Upper lobe of right lung (tissue), 1 donor: Measurements from ENCODE around the gene SPSB3. TPM values are rescaled to one million over a fixed set of nuclear protein-coding genes. Genes with fewer than 3 reads are reported as not detected.

Source experiments
- ATAC-seq: fragments of 200-7000 bp; cut with Tn5 transposase; one replicate; pipeline ENCODE4 v1.9.1; 2020; ENCODE audit warnings: mild to moderate bottlenecking, moderate library complexity
- DNase-seq: peaks from one replicate; pipeline ENCODE4 v3.0.0-alpha.2; 2020
- H3K27ac ChIP-seq: fragments of 200-600 bp; one replicate; pipeline ENCODE4 v1.8.0; 2022
- H3K27me3 ChIP-seq: fragments of 200-600 bp; one replicate; pipeline ENCODE4 v1.8.0; 2022; ENCODE audit warnings: mild to moderate bottlenecking
- H3K36me3 ChIP-seq: fragments of 200-600 bp; one replicate; pipeline ENCODE4 v1.8.0; 2022
- H3K4me1 ChIP-seq: fragments of 200-600 bp; one replicate; pipeline ENCODE4 v1.8.0; 2022
- H3K4me3 ChIP-seq: fragments of 200-600 bp; one replicate; pipeline ENCODE4 v1.8.0; 2022; ENCODE audit warnings: mild to moderate bottlenecking
- H3K9me3 ChIP-seq: fragments of 200-600 bp; one replicate; pipeline ENCODE4 v1.8.0; 2022
- intact Hi-C: fragments of 100-400 bp; cut with DNase I; formaldehyde crosslinking; loops from one replicate; pipeline ENCODE4 v1.11.0; 2022
- total RNA-seq: library from RNA; stranded (reverse); fragmentation: NEBNext Ultra II Directional; extraction: Animal tissue kit (Norgen Biotek cat#: 25700); gene quantifications from one replicate; pipeline ENCODE4 v1.2.1, GENCODE V29; 2021
- TF ChIP-seq, protein P1 (sequence below): fragments of 200-600 bp; IDR thresholded peaks from one replicate; pipeline ENCODE4 v1.8.0; 2022; ENCODE audit warnings: antibody characterized with exemption
- donor health status: DM: no; HTN: yes; CAD: no; lungs with severe emphysema.

SPSB3 gene
- total RNA-seq, 1 donor from 2014 or later = 43.0 TPM

DNA sequence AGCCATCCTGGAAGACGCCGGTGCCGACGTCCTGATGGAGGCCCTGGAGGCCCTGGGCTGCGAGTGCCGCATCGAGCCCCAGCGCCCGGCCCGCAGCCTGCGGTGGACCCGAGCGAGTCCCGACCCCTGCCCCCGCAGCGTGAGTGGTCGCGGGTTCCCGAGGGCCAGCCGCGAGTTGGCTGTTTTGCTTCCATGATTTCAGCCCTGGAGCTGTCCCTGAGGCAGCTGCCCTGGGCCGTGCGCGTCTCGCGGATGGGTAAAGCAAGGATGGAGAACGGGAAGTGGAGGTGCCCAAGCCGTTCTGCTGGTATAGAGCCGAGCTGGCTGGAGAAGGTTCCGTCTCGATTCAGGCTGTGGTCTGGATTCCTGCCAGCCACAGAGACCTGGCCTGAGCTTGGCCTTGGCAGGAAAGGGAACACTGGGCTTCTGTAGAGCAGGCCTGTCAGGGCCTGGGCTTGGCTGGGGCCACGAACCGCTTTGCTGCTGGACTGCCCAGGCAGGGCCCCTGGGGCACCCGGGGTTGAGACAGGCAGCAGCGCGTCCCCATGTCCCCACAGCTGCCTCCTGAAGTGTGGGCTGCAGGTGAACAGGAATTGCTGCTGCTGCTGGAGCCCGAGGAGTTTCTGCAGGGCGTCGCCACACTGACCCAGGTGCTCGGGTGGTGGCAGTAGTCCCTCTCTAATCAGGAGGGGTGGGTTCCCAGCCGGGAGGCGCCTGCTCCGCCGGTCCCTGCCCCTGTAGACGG is 8.5 kb downstream of the SPSB3 start:
- TF ChIP-seq, protein P1, sequence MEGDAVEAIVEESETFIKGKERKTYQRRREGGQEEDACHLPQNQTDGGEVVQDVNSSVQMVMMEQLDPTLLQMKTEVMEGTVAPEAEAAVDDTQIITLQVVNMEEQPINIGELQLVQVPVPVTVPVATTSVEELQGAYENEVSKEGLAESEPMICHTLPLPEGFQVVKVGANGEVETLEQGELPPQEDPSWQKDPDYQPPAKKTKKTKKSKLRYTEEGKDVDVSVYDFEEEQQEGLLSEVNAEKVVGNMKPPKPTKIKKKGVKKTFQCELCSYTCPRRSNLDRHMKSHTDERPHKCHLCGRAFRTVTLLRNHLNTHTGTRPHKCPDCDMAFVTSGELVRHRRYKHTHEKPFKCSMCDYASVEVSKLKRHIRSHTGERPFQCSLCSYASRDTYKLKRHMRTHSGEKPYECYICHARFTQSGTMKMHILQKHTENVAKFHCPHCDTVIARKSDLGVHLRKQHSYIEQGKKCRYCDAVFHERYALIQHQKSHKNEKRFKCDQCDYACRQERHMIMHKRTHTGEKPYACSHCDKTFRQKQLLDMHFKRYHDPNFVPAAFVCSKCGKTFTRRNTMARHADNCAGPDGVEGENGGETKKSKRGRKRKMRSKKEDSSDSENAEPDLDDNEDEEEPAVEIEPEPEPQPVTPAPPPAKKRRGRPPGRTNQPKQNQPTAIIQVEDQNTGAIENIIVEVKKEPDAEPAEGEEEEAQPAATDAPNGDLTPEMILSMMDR = no peak
- H3K4me1 ChIP-seq = peaks cover 29% of the 10 kb centered on the region
- ATAC-seq (no peak), DNase-seq (no peak)
- H3K27ac ChIP-seq = peak overlapping the region; percentile 93
- H3K9me3 ChIP-seq = no peaks in the 10 kb centered on the region
- H3K36me3 ChIP-seq = peaks cover 22% of the 10 kb centered on the region
- no peaks in the 10 kb centered on the region for H3K27me3 ChIP-seq
- peak overlapping the region; percentile 90 for H3K4me3 ChIP-seq
- intact Hi-C loops = no loop called here

DNA sequence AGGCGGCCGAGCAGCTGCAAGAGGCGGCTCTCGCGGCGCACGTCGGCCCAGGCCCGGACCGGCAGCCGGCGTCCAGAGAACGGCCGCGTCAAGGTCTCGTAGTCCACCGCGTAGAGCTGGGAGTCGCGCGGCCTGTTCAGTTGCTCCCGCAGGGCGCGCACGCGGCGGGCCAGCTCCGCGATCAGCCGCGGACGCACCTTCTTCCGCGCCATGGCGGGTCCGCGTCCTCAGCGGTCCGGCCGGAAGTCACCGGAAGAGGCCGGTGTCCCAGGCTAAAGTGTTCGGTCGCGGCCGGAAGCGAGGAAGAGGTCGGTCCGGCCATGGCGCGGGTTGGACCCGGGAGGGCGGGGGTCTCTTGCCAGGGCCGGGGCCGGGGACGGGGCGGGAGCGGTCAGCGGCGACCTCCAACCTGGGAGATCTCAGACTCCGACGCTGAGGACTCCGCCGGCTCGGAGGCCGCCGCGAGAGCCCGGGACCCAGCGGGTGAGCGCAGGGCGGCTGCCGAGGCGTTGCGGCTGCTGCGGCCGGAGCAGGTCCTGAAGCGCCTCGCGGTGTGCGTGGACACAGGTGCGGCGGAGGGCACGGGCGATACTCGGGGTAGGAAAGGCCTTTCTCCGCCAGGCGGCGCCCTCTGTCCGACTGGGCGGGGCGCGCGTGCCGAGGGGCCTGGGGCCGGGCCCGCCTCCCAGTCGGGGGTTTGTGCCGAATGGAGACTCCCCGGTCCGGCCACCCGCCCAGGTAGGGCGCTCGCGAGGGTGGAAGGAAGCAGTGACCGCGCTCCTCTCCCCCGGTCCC is 9.3 kb downstream of the SPSB3 start, which contains the start of gene MRPS34:
Gene MRPS34, minus strand, starts transcription at position 227 of the 795 bp plus-strand sequence. Its CDS starts 15 bp downstream, at position 212.
- TF ChIP-seq, protein P1 = peak; percentile 76
- Histone ChIP-seq H3K36me3 (peaks cover 19% of the 10 kb centered on the region), H3K4me1 (peaks cover 29% of the 10 kb centered on the region), H3K9me3 (no peaks in the 10 kb centered on the region), H3K27me3 (no peaks in the 10 kb centered on the region), H3K27ac (peak within 1 kb of the TSS; percentile 93), H3K4me3 (peak within 1 kb of the TSS; percentile 90)
- ATAC-seq (peak; percentile 83), DNase-seq (peak; percentile 92)
- intact Hi-C loops = no loop called here

DNA sequence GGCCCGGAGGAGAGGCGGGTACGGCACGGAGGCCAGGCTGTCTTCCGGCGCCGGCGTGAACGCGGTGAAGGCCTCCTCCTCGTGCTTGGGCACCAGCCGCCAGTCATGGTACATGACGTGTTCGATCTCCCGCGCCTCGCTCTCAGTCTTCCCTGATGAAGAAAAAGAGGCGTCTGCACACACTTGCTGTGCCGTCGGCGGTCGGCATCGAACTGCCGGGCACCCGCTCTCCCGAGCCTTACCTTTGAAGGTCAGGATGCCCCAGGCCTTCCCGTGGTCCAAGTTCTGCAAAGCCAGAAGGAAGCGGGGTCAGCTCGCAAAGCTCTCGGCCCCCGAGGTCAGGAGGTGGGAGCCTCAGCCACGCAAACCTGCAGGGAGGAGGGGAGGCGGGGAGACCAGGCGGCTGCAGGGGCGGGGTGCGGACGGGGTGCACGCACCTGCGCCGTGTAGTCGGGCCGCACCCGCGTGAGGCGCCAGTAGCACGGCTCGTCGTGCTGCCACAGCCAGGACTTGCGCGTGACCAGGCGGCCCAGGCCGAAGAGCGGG is 9.9 kb downstream of the SPSB3 start, which contains the start of gene EME2:
Gene EME2, plus strand, starts transcription at position 449 of the 546 bp plus-strand sequence. CDS start 418 bp downstream, outside the sequence.
- Histone ChIP-seq H3K9me3 (no peaks in the 10 kb centered on the region), H3K27ac (peak within 1 kb of the TSS; percentile 93), H3K4me1 (peaks cover 29% of the 10 kb centered on the region), H3K27me3 (no peaks in the 10 kb centered on the region), H3K4me3 (peak within 1 kb of the TSS; percentile 90), H3K36me3 (peaks cover 16% of the 10 kb centered on the region)
- DNase-seq = no peak
- intact Hi-C loops = no loop called here
- peak; percentile 1 for ATAC-seq
- TF ChIP-seq, protein P1 = no peak

DNA sequence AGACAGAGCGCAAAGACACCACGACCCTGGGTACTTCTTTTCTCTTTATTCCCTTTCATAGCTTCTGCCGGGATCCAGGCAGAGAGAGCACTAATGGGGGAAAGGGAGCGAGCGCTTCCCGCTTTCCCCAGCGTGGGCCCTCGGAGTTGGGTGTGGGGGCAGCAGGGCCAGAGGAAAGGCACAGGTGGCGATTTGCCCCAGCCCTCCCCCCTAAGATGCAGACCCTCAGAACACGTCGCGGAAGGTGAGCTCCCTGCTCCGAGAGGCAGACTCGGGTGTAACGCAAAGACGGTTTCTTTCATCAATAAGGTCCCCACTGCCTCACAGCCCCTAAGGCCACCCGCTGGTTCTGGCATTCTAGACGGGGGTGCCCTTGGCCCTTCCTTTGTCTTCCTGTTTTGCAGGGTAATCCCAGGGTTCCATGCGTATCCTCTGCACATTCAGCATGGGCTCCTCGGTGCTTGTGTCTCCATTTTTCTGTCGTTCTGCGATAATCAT is 10.5 kb downstream of the SPSB3 start:
- intact Hi-C loops = no loop called here
- ATAC-seq (no peak), DNase-seq (no peak)
- H3K4me1 ChIP-seq = peaks cover 29% of the 10 kb centered on the region
- H3K27me3 ChIP-seq = no peaks in the 10 kb centered on the region
- peak overlapping the region; percentile 90 for H3K4me3 ChIP-seq
- H3K27ac ChIP-seq = peak overlapping the region; percentile 93
- no peaks in the 10 kb centered on the region for H3K9me3 ChIP-seq
- peaks cover 16% of the 10 kb centered on the region for H3K36me3 ChIP-seq
- TF ChIP-seq, protein P1 = no peak

DNA sequence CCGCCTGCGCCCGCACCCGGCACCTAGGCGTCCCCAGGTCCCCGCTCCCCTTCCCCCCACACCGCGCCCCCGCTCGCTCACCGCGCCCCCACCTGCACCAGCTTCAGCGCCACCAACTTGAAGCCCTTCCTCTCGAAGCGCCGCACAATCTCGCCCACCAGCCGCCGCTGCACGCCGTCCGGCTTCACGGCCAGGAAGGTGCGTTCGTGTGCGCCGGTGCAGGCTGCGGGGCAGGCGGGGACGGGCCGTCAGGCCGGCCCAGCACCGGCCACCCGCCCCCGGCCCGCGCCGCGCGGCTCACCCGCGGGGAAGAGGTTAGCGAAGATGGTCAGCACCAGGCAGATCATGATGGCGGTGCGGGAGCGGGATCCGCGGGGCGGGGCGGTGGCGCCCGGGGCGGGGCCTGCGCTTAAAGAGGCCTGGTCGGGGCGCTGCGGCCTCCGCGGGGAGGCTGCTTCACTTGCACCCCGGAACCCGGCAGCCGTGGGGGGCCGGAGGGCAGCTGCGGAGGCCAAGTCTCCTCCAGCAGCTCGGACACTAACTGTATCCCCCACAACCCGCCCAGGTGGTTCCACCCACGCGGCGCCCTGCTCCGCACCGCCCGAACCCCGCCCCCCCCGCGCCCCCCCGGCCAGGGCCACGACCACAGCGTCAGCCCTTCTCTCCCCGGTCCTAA is 11.0 kb downstream of the SPSB3 start, which contains the start of gene NME3:
Gene NME3, minus strand, starts transcription at position 356 of the 676 bp plus-strand sequence. Its CDS starts 9 bp downstream, at position 347.
- peak; percentile 90 for DNase-seq
- intact Hi-C loops = no loop called here
- TF ChIP-seq, protein P1 = no peak
- Histone ChIP-seq H3K27ac (peak within 1 kb of the TSS; percentile 93), H3K36me3 (peaks cover 16% of the 10 kb centered on the region), H3K9me3 (no peaks in the 10 kb centered on the region), H3K27me3 (no peaks in the 10 kb centered on the region), H3K4me3 (peak within 1 kb of the TSS; percentile 90), H3K4me1 (peaks cover 29% of the 10 kb centered on the region)
- ATAC-seq = peak; percentile 60
